Neural cell (in vitro differentiated cells): ENCODE measurements around the gene PTER. TPM values are rescaled to one million over a fixed set of nuclear protein-coding genes. Genes with fewer than 3 reads are reported as not detected.

Experiments used
- H2AFZ ChIP-seq: fragments of 200-600, 300-800 bp; sonication (generic), shearing (Covaris generic); 2 replicates; pipeline ENCODE4 v1.6.0; 2014; ENCODE audit warnings: low read depth, mild to moderate bottlenecking, antibody characterized with exemption, low read length, moderate library complexity
- H3F3A ChIP-seq: fragments of 200-600 bp; shearing (Covaris generic); 2 replicates; pipeline ENCODE4 v1.6.1; 2016; ENCODE audit warnings: mild to moderate bottlenecking, moderate library complexity, mixed read lengths, antibody characterized with exemption, low read length; ENCODE audit not compliant: insufficient read depth, poor library complexity, severe bottlenecking
- H3K27ac ChIP-seq: fragments of 200-600, 300-800 bp; sonication (generic), shearing (Covaris generic); 2 replicates; pipeline ENCODE4 v1.5.1; 2014; ENCODE audit warnings: mild to moderate bottlenecking, low read length, moderate library complexity
- H3K27me3 ChIP-seq: fragments of 300-800, 200-600 bp; sonication (generic), shearing (Covaris generic); 2 replicates; pipeline ENCODE4 v1.6.0; 2014; ENCODE audit warnings: mild to moderate bottlenecking, low read depth, low read length, moderate library complexity; ENCODE audit not compliant: insufficient read depth
- H3K36me3 ChIP-seq: fragments of 300-800, 200-600 bp; sonication (generic), shearing (Covaris generic); 2 replicates; pipeline ENCODE4 v1.5.1; 2014; ENCODE audit warnings: mild to moderate bottlenecking, antibody characterized with exemption, low read length, moderate library complexity; ENCODE audit not compliant: insufficient read depth
- H3K4me2 ChIP-seq: fragments of 300-800, 200-600 bp; sonication (generic), shearing (Covaris generic); 2 replicates; pipeline ENCODE4 v1.6.0; 2014; ENCODE audit warnings: mild to moderate bottlenecking, low read length
- H3K4me3 ChIP-seq: fragments of 300-800, 200-600 bp; sonication (generic), shearing (Covaris generic); 2 replicates; pipeline ENCODE4 v1.5.1; 2014; ENCODE audit warnings: mild to moderate bottlenecking, low read length, moderate library complexity
- H3K79me2 ChIP-seq: fragments of 200-600 bp; shearing (Covaris generic); replicated peaks from 2 replicates; pipeline ENCODE4 v1.6.0; 2014; ENCODE audit warnings: mild to moderate bottlenecking, low read length, moderate library complexity; ENCODE audit not compliant: insufficient read depth
- H3K9ac ChIP-seq: fragments of 300-800, 200-600 bp; sonication (generic), shearing (Covaris generic); 2 replicates; pipeline ENCODE4 v1.6.1; 2016; ENCODE audit warnings: mild to moderate bottlenecking, low read length, mixed read lengths
- H3K9me2 ChIP-seq: fragments of 200-600 bp; shearing (Covaris generic); 2 replicates; pipeline ENCODE4 v1.6.1; 2016; ENCODE audit warnings: mild to moderate bottlenecking, low read length, mixed read lengths; ENCODE audit not compliant: insufficient read depth
- H3K9me3 ChIP-seq: fragments of 200-600, 300-800 bp; sonication (generic), shearing (Covaris generic); 2 replicates; pipeline ENCODE4 v1.6.1; 2016; ENCODE audit warnings: mild to moderate bottlenecking, mixed run types, low read length, moderate library complexity, mixed read lengths
- H4K20me1 ChIP-seq: fragments of 200-600 bp; shearing (Covaris generic); 2 replicates; pipeline ENCODE4 v1.6.1; 2016; ENCODE audit warnings: mild to moderate bottlenecking, mixed run types; ENCODE audit not compliant: insufficient read depth
- EP300 ChIP-seq: fragments of 450-650 bp; conservative IDR thresholded peaks from 2 replicates; pipeline ENCODE4 v1.6.1; 2014; ENCODE audit warnings: antibody characterized with exemption, mild to moderate bottlenecking, moderate library complexity; ENCODE audit not compliant: poor library complexity, severe bottlenecking
- EZH2 ChIP-seq: fragments of 200-600, 300-800 bp; shearing (Covaris generic), sonication (generic); IDR thresholded peaks from 2 replicates; pipeline ENCODE4 v1.6.1; 2014; ENCODE audit warnings: antibody characterized with exemption, low read length, borderline replicate concordance, mild to moderate bottlenecking; ENCODE audit not compliant: insufficient read depth, poor library complexity, severe bottlenecking
- MXI1 ChIP-seq: fragments of 450-650 bp; conservative IDR thresholded peaks from 2 replicates; pipeline ENCODE4 v1.6.1; 2014; ENCODE audit warnings: antibody characterized with exemption, mild to moderate bottlenecking; ENCODE audit not compliant: poor library complexity, severe bottlenecking
- POLR2AphosphoS5 ChIP-seq: IDR thresholded peaks from 2 replicates; pipeline ENCODE4 v1.6.1; 2012
- RAD21 ChIP-seq: fragments of 450-650 bp; conservative IDR thresholded peaks from 2 replicates; pipeline ENCODE4 v1.6.1; 2014; ENCODE audit warnings: antibody characterized with exemption, mild to moderate bottlenecking, moderate library complexity
- SMC3 ChIP-seq: fragments of 450-650 bp; conservative IDR thresholded peaks from 2 replicates; pipeline ENCODE4 v1.6.1; 2014; ENCODE audit warnings: antibody characterized with exemption, mild to moderate bottlenecking, moderate library complexity; ENCODE audit not compliant: poor library complexity
- TAF1 ChIP-seq: IDR thresholded peaks from 2 replicates; pipeline ENCODE4 v1.6.1; 2012; ENCODE audit warnings: low read depth
- polyA plus RNA-seq: library from polyadenylated mRNA; depleted of rRNA; stranded (reverse); fragments of >200 nt; gene quantifications from 2 replicates; pipeline ENCODE4 v1.2.3, GENCODE V29; 2014
- TF ChIP-seq, protein P1 (sequence below): fragments of 450-650 bp; IDR thresholded peaks from 2 replicates; pipeline ENCODE4 v1.5.1; 2014; ENCODE audit warnings: antibody characterized with exemption, mild to moderate bottlenecking, moderate library complexity; ENCODE audit not compliant: poor library complexity, severe bottlenecking
- TF ChIP-seq, protein P2 (sequence below): IDR thresholded peaks from 2 replicates; pipeline ENCODE4 v1.6.1; 2012; ENCODE audit warnings: borderline replicate concordance

PTER gene
- polyA plus RNA-seq, 1 donor from 2014 or later, result not detected

DNA sequence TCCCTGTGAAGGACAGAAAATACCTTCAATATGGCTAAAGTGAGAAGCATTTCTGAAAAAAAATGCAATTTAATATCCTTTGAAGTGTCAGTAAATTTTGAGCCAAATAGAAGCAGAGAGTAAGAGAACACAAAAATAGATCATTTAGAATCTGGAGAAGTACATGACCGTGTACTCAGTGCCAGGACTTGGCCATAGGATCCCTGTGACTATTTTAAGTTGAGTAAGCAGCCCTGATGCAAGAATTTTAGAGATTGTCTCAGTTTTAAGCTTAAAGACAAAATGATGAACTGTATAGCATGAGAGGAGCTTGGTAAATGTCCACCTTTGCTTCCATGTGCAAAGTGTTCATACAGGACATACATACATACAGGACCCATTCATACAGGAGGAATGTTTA, 2.5 kb downstream of the PTER start:
- Histone ChIP-seq H3K27ac (no peak overlapping the region), H3K79me2 (no peaks in the 10 kb centered on the region), H3K4me3 (no peak overlapping the region), H2AFZ (no peak overlapping the region), H3K9me3 (no peaks in the 10 kb centered on the region), H3K4me2 (no peak overlapping the region), H3F3A (no peaks in the 10 kb centered on the region), H3K27me3 (peaks cover 15% of the 10 kb centered on the region), H4K20me1 (no peaks in the 10 kb centered on the region), H3K9ac (no peak overlapping the region), H3K9me2 (no peaks in the 10 kb centered on the region), H3K36me3 (no peaks in the 10 kb centered on the region)
- TF ChIP-seq, protein P1, sequence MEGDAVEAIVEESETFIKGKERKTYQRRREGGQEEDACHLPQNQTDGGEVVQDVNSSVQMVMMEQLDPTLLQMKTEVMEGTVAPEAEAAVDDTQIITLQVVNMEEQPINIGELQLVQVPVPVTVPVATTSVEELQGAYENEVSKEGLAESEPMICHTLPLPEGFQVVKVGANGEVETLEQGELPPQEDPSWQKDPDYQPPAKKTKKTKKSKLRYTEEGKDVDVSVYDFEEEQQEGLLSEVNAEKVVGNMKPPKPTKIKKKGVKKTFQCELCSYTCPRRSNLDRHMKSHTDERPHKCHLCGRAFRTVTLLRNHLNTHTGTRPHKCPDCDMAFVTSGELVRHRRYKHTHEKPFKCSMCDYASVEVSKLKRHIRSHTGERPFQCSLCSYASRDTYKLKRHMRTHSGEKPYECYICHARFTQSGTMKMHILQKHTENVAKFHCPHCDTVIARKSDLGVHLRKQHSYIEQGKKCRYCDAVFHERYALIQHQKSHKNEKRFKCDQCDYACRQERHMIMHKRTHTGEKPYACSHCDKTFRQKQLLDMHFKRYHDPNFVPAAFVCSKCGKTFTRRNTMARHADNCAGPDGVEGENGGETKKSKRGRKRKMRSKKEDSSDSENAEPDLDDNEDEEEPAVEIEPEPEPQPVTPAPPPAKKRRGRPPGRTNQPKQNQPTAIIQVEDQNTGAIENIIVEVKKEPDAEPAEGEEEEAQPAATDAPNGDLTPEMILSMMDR, result no peak
- no peak for TF ChIP-seq RAD21
- no peak for TF ChIP-seq TAF1

DNA sequence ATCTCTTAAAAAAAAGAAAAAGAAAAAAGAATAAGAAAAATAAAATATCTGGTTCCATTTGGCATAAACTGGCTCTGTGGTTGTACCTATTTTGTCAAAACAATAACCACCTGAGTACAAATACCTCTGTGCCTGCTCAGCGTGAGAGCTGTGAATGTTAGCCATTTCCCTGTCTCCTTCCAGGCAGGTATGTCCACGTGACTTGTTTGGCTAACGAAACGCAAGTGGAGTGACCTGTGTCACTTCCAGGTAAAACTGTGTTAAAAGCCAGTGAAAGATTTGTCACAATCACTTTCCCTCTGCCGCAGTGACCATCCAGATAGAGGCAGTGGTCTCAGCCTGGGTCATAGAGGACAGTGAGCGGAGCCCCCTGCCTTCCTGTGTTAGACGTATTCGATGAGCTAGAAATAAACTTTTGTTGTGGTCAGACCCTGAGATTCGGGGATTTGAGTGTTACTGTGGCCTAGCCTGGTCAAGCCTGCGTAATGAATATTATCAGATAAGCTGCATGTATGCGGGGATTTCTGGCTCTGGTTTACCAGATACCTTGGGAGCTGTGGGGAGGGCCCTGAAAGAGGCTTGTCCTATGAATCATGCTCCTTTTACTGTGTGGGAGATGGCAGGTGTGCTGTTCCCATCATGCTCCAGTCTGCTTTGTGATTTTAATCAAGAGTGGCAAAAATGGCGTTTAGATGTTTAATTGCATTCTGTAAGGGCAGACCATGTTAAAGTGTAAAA, 3.8 kb downstream of the PTER start:
- no peak overlapping the region for H3K4me3 ChIP-seq
- no peaks in the 10 kb centered on the region for H4K20me1 ChIP-seq
- no peak overlapping the region for H3K9ac ChIP-seq
- H3K79me2 ChIP-seq, result no peaks in the 10 kb centered on the region
- TF ChIP-seq MXI1 (no peak), TAF1 (no peak), RAD21 (no peak), EP300 (no peak), EZH2 (no peak), POLR2AphosphoS5 (no peak), SMC3 (no peak)
- TF ChIP-seq, protein P1, result no peak
- TF ChIP-seq, protein P2, sequence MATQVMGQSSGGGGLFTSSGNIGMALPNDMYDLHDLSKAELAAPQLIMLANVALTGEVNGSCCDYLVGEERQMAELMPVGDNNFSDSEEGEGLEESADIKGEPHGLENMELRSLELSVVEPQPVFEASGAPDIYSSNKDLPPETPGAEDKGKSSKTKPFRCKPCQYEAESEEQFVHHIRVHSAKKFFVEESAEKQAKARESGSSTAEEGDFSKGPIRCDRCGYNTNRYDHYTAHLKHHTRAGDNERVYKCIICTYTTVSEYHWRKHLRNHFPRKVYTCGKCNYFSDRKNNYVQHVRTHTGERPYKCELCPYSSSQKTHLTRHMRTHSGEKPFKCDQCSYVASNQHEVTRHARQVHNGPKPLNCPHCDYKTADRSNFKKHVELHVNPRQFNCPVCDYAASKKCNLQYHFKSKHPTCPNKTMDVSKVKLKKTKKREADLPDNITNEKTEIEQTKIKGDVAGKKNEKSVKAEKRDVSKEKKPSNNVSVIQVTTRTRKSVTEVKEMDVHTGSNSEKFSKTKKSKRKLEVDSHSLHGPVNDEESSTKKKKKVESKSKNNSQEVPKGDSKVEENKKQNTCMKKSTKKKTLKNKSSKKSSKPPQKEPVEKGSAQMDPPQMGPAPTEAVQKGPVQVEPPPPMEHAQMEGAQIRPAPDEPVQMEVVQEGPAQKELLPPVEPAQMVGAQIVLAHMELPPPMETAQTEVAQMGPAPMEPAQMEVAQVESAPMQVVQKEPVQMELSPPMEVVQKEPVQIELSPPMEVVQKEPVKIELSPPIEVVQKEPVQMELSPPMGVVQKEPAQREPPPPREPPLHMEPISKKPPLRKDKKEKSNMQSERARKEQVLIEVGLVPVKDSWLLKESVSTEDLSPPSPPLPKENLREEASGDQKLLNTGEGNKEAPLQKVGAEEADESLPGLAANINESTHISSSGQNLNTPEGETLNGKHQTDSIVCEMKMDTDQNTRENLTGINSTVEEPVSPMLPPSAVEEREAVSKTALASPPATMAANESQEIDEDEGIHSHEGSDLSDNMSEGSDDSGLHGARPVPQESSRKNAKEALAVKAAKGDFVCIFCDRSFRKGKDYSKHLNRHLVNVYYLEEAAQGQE, result no peak
- no peaks in the 10 kb centered on the region for H3F3A ChIP-seq
- H3K27me3 ChIP-seq, result peaks cover 15% of the 10 kb centered on the region
- no peaks in the 10 kb centered on the region for H3K36me3 ChIP-seq
- H3K27ac ChIP-seq, result no peak overlapping the region
- H3K4me2 ChIP-seq, result no peak overlapping the region
- no peak overlapping the region for H2AFZ ChIP-seq
- no peaks in the 10 kb centered on the region for H3K9me2 ChIP-seq
- no peaks in the 10 kb centered on the region for H3K9me3 ChIP-seq
